ENCODE measurements around the gene PHLDB2. TPM values are rescaled to one million over a fixed set of nuclear protein-coding genes. Genes with fewer than 3 reads are reported as not detected.

Gene PHLDB2
- total RNA-seq, 1 donor from 2014 or later, result 2.4 TPM

- intact Hi-C loops (cut with micrococcal nuclease), result loop anchor here (1.0 to 5.0 kb wide), 4 partner anchors 24 to 344 kb away; partner anchors contain the start of gene ABHD10
Measured at GRCh38 chr3:112013058-112013783, 154.2 kb downstream of the PHLDB2 start.

DNA sequence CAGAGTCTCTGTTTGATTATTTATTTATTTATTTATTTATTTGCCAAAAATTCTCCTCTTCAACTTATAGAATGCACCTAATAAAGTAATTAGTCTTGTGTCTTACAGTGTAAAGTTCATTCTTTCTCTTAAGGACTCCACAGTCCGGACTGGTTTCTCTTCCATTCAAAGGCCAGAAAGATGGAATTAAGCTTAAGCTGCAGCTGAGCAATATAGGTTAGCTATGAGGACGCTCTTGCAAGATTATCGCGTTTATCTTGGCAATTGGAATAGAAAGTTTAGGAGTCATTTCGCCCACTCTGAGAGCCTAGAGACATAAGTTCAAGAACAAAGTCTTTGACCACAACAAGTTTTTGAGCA, 154.7 kb downstream of the PHLDB2 start:
- intact Hi-C loops (cut with micrococcal nuclease), result loop anchor here (1.0 to 5.0 kb wide), 4 partner anchors 24 to 344 kb away; partner anchors contain the start of gene ABHD10

- intact Hi-C loops (cut with micrococcal nuclease), result no loop called here
Measured at GRCh38 chr3:112017091-112017490, 158.0 kb downstream of the PHLDB2 start.

- intact Hi-C loops (cut with micrococcal nuclease), result no loop called here
Measured at GRCh38 chr3:112018712-112019111, 159.6 kb downstream of the PHLDB2 start.

- intact Hi-C loops (cut with micrococcal nuclease), result no loop called here
Measured at GRCh38 chr3:112019716-112020115, 160.7 kb downstream of the PHLDB2 start.

DNA sequence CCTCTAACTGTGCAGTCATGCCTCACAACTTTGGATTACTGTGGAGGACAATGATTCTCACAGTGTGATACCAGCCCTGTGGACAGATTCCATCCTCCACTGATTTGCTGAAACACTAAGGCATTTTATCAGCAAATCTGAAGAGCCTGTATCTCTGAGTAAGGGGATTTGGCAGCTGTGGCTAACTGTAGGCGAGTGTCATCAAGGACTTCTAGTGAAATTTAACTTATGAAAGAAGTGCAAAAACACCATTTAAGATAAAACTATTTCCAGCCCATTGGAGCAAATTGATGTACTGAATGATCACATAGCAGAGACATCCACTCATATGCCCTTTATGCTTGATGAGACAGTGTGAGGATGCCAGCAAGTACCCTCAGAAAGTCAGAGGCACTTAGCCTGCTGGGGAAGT, 161.6 kb downstream of the PHLDB2 start:
- intact Hi-C loops (cut with micrococcal nuclease), result no loop called here

Other genes starting within 250 kb of the PHLDB2 start
- 8.3 and 10.5 TPM in 2 replicates for gene PLCXD2, start 184.6 kb upstream of the PHLDB2 start, total RNA-seq
- gene ABHD10, start 119.8 kb downstream of the PHLDB2 start, total RNA-seq, result 31.2 and 35.8 TPM in 2 replicates
- 0.32 TPM in 1 of 2 replicates, not detected in the other for gene TAGLN3, start 139.7 kb downstream of the PHLDB2 start, total RNA-seq
- gene TMPRSS7, start 175.5 kb downstream of the PHLDB2 start, total RNA-seq, result not detected in 2 replicates
- gene C3orf52, start 227.1 kb downstream of the PHLDB2 start, total RNA-seq, result 9.0 TPM in 2 replicates

Data from T-helper 2 cell treated with Interferon-gamma antibody and Interleukin-4, amounts not matched to agents 100 ng/mL and 5 ng/mL, for 36 hours (primary cell).